HEK293 (cell line): ENCODE data around the gene WNT2.

Experiments
- CTCF ChIA-PET: fragments of 350-600 bp; formaldehyde crosslinking; extraction: SDS; loops from one replicate; lab custom pipeline; 2021; ENCODE audit warnings: antibody characterized with exemption; lab: Yijun Ruan, JAX
- POLR2A ChIA-PET: fragments of 300-600 bp; formaldehyde crosslinking; extraction: SDS; loops from one replicate; lab custom pipeline; 2020; ENCODE audit warnings: antibody characterized with exemption, inconsistent platforms; lab: Yijun Ruan, JAX
- H3K27ac ChIP-seq: fragments of 200-500 bp; sonication (Bioruptor generic); 2 replicates; pipeline ENCODE4 v1.5.1; 2014; ENCODE audit warnings: low read depth, low read length, control low read depth, inconsistent platforms; ENCODE audit errors: extremely low read depth
- H3K36me3 ChIP-seq, 2 experiments: fragments of 200-500 bp in 1 of 2; sonication (Bioruptor generic) in 1 of 2; 1 replicate in 1 of 2; 2 replicates in 1 of 2; pipeline ENCODE4 v1.5.1; 2014 to 2017; ENCODE audit warnings: inconsistent platforms in 2 of 2, low read length in 2 of 2; ENCODE audit not compliant: control insufficient read depth in 2 of 2, insufficient read depth in 1 of 2
- H3K4me1 ChIP-seq: fragments of 200-500 bp; sonication (Bioruptor generic); 2 replicates; pipeline ENCODE4 v1.5.1; 2014; ENCODE audit warnings: mild to moderate bottlenecking, low read length, inconsistent platforms; ENCODE audit not compliant: control insufficient read depth, insufficient read depth
- H3K4me3 ChIP-seq: 2 replicates; pipeline ENCODE4 v1.5.1; 2011; ENCODE audit warnings: low read depth, mild to moderate bottlenecking, control low read depth, low read length, moderate library complexity
- H3K9me3 ChIP-seq: fragments of 200-500 bp; sonication (Bioruptor generic); 2 replicates; pipeline ENCODE4 v1.5.1; 2014; ENCODE audit warnings: low read depth, low read length, inconsistent platforms; ENCODE audit not compliant: control insufficient read depth, insufficient read depth
- KLF16 ChIP-seq: fragments of 450-650 bp; formaldehyde crosslinking; IDR thresholded peaks from 2 replicates; pipeline ENCODE4 v1.5.1; 2017; ENCODE audit warnings: missing biosample characterization, missing genetic modification characterization
- MZF1 ChIP-seq: fragments of 450-650 bp; formaldehyde crosslinking; IDR thresholded peaks from 2 replicates; pipeline ENCODE4 v1.5.1; 2017; ENCODE audit warnings: missing biosample characterization, missing genetic modification characterization, borderline replicate concordance
- REPIN1 ChIP-seq: fragments of 450-650 bp; formaldehyde crosslinking; IDR thresholded peaks from 2 replicates; pipeline ENCODE4 v1.5.1; 2017; ENCODE audit warnings: missing biosample characterization, missing genetic modification characterization, low read depth
- SCRT1 ChIP-seq: fragments of 450-650 bp; formaldehyde crosslinking; IDR thresholded peaks from 2 replicates; pipeline ENCODE4 v1.5.1; 2016; ENCODE audit warnings: missing biosample characterization, missing genetic modification characterization, borderline replicate concordance
- SP3 ChIP-seq: fragments of 450-650 bp; formaldehyde crosslinking; IDR thresholded peaks from 2 replicates; pipeline ENCODE4 v1.5.1; 2016; ENCODE audit warnings: missing biosample characterization, missing genetic modification characterization
- TCF7L2 ChIP-seq: IDR thresholded peaks from 2 replicates; pipeline ENCODE4 v1.6.1; 2011; ENCODE audit warnings: low read depth, mild to moderate bottlenecking, inconsistent platforms, low read length, moderate library complexity, borderline replicate concordance
- ZEB2 ChIP-seq: fragments of 450-650 bp; formaldehyde crosslinking; IDR thresholded peaks from 2 replicates; pipeline ENCODE4 v1.5.1; 2016; ENCODE audit warnings: missing biosample characterization, missing genetic modification characterization
- ZNF146 ChIP-seq: fragments of 450-650 bp; formaldehyde crosslinking; IDR thresholded peaks from 2 replicates; pipeline ENCODE4 v1.5.1; 2016; ENCODE audit warnings: missing biosample characterization, missing genetic modification characterization
- ZNF184 ChIP-seq: fragments of 450-650 bp; IDR thresholded peaks from 2 replicates; pipeline ENCODE4 v1.5.1; 2018; ENCODE audit warnings: missing biosample characterization, mild to moderate bottlenecking, missing genetic modification characterization
- ZNF292 ChIP-seq: fragments of 450-650 bp; formaldehyde crosslinking; IDR thresholded peaks from 2 replicates; pipeline ENCODE4 v1.5.1; 2016; ENCODE audit warnings: low read depth, missing biosample characterization, missing genetic modification characterization, borderline replicate concordance
- ZNF354C ChIP-seq: fragments of 450-650 bp; formaldehyde crosslinking; IDR thresholded peaks from 2 replicates; pipeline ENCODE4 v1.5.1; 2016; ENCODE audit warnings: missing biosample characterization, missing genetic modification characterization, low read depth, borderline replicate concordance
- ZNF514 ChIP-seq: fragments of 450-650 bp; formaldehyde crosslinking; IDR thresholded peaks from 2 replicates; pipeline ENCODE4 v1.5.1; 2016; ENCODE audit warnings: missing biosample characterization, missing genetic modification characterization
- ZNF521 ChIP-seq: fragments of 450-650 bp; formaldehyde crosslinking; IDR thresholded peaks from 2 replicates; pipeline ENCODE4 v1.5.1; 2017; ENCODE audit warnings: missing biosample characterization, mild to moderate bottlenecking, missing genetic modification characterization
- ZNF561 ChIP-seq: fragments of 450-650 bp; IDR thresholded peaks from 2 replicates; pipeline ENCODE4 v1.5.1; 2018; ENCODE audit warnings: missing biosample characterization, missing genetic modification characterization, borderline replicate concordance
- ZNF664 ChIP-seq: fragments of 450-650 bp; formaldehyde crosslinking; IDR thresholded peaks from 2 replicates; pipeline ENCODE4 v1.5.1; 2016; ENCODE audit warnings: missing biosample characterization, missing genetic modification characterization
- ZNF76 ChIP-seq: fragments of 450-650 bp; formaldehyde crosslinking; IDR thresholded peaks from 2 replicates; pipeline ENCODE4; 2016; ENCODE audit warnings: low read depth, missing biosample characterization, missing genetic modification characterization, borderline replicate concordance
- ZNF837 ChIP-seq: fragments of 450-650 bp; formaldehyde crosslinking; IDR thresholded peaks from 2 replicates; pipeline ENCODE4 v1.5.1; 2016; ENCODE audit warnings: missing biosample characterization, missing genetic modification characterization
- ZSCAN16 ChIP-seq: fragments of 450-650 bp; formaldehyde crosslinking; IDR thresholded peaks from 2 replicates; pipeline ENCODE4 v1.5.1; 2016; ENCODE audit warnings: missing biosample characterization, missing genetic modification characterization
- ZXDB ChIP-seq: fragments of 450-650 bp; formaldehyde crosslinking; IDR thresholded peaks from 2 replicates; pipeline ENCODE4 v1.5.1; 2016; ENCODE audit warnings: missing biosample characterization, missing genetic modification characterization
- TF ChIP-seq, protein P1 (sequence below): fragments of 450-650 bp; formaldehyde crosslinking; IDR thresholded peaks from 2 replicates; pipeline ENCODE4 v1.5.1; 2016; ENCODE audit warnings: missing biosample characterization, missing genetic modification characterization

The WNT2 gene

DNA sequence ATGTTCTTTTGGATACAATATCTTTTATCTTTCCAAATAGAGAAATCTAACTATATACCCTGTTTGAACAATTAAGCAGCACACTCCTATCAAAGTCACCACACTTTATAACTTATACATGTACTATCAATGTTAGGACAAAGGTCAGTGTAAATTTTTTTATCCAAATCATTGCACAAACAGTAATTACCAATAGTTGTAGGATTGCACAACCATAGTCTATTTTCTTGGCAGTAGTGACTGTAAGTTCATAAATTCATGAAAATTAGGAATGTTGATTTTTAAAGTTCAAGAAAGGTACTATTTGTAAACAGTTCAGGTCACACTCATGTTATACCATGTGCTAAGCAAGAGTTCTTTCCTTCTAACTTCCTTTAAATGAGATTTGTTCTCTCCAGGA lies 9.3 kb downstream of the WNT2 start (continued):
- TF ChIP-seq, protein P1, sequence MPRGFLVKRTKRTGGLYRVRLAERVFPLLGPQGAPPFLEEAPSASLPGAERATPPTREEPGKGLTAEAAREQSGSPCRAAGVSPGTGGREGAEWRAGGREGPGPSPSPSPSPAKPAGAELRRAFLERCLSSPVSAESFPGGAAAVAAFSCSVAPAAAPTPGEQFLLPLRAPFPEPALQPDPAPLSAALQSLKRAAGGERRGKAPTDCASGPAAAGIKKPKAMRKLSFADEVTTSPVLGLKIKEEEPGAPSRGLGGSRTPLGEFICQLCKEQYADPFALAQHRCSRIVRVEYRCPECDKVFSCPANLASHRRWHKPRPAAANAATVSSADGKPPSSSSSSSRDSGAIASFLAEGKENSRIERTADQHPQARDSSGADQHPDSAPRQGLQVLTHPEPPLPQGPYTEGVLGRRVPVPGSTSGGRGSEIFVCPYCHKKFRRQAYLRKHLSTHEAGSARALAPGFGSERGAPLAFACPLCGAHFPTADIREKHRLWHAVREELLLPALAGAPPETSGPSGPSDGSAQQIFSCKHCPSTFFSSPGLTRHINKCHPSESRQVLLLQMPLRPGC (tag by site-specific recombination), result no peak
- TF ChIP-seq KLF16, result no peak

DNA sequence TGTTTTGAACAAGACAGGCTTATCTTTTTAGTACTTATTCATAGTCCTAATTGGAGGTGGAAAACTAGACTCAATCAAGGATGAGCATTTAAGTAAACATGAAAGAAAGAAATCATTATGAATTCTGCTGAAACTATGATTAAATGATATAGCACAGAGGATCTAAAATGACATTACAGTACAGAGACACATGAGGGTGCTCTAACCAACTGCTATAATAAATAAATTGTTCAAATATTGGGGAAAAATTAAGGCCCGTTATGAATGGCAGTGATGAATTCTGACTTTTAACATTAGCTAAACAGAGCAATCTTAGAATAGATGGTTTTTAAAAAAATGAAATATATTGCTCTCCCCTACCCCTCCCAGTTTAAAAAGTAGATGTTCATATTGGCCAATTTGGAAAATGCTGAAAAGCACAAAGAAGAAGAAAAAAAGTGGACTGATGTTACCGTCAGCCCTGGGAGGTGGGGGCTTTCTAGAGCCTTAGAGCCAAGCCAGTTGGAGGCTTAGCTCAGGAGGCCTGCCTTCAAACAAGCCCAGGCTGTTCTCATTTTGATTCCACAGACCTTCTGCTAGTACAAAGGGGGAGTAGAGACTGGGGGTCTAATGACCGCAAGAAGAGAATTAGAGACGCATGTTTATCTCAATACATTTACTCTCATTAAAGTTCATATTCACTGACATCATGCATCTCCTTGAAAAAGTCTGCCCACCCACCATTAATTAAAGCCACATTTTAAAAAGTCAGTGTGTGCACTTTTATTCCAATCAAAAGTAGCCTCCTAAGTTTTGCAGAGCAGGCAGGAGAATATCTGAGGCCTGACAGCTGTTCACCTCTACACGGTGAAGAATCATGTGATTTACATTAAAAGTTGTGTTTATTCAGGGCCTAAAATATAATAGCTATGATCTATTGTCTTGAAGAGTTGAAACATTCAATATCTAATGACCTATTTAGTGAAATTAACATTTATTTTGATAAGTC lies 10.0 kb downstream of the WNT2 start:
- H3K4me1 ChIP-seq, result no peaks in the 10 kb centered on the region
- no peak overlapping the region for H3K27ac ChIP-seq
- CTCF ChIA-PET, result interaction anchor here (0.6 to 1.1 kb wide), 6 partner anchors 13 to 433 kb away, joined by 3 to 4 read pairs (median 3); no protein-coding TSS in a partner anchor
- H3K36me3 ChIP-seq, result no peaks in the 10 kb centered on the region
- no peak overlapping the region for H3K4me3 ChIP-seq
- no peaks in the 10 kb centered on the region for H3K9me3 ChIP-seq
- no peak for TF ChIP-seq ZNF354C (tag by site-specific recombination)
- POLR2A ChIA-PET, result no interaction called here

DNA sequence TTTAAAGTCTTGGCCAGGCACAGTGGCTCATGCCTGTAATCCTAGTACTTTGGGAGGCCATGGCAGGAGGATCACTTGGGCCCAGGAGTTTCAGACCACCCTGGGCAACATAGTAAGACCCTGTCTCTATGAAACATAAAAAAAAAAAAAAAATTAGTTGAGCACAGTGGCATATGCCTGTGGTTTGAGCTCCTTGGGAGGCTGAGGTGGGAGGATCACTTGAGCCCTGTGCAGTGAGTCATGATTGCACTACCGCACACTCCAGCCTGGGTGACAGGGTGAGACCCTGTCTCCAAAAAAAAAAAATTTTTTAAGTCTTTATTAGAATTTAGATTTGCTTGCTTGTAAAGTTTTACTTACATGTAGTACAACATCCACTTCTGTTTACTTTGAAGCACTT lies 14.0 kb downstream of the WNT2 start:
- no peak overlapping the region for H3K27ac ChIP-seq
- no peaks in the 10 kb centered on the region; the same call in 1 of the 2 replicates for H3K9me3 ChIP-seq
- POLR2A ChIA-PET, result no interaction called here
- H3K4me3 ChIP-seq, result no peak overlapping the region
- TF ChIP-seq ZNF76 (tag by site-specific recombination) (no peak), ZNF837 (tag by site-specific recombination) (no peak), ZEB2 (tag by site-specific recombination) (no peak), ZNF146 (tag by site-specific recombination) (no peak), ZXDB (no peak), ZNF292 (tag by site-specific recombination) (no peak), REPIN1 (tag by site-specific recombination) (no peak), MZF1 (no peak), ZNF664 (tag by site-specific recombination) (no peak), ZNF521 (tag by site-specific recombination) (no peak), ZSCAN16 (tag by site-specific recombination) (no peak), ZNF184 (tag by site-specific recombination) (no peak), ZNF514 (tag by site-specific recombination) (no peak), SP3 (tag by site-specific recombination) (no peak), SCRT1 (tag by site-specific recombination) (no peak), TCF7L2 (no peak), ZNF561 (tag by site-specific recombination) (no peak)
- no peaks in the 10 kb centered on the region for H3K36me3 ChIP-seq
- no peaks in the 10 kb centered on the region; the same call in 1 of the 2 replicates for H3K4me1 ChIP-seq
- CTCF ChIA-PET, result no interaction called here
